ENCODE results near the gene FBLN2. TPM values are rescaled to one million over a fixed set of nuclear protein-coding genes. Genes with fewer than 3 reads are reported as not detected.
A peak's percentile ranks its signal among the peaks of the same experiment; 100 is the strongest.

Gene FBLN2
- total RNA-seq, 1 experiment from 2014 or later = 36.7 TPM

GRCh38 chr3:13657660-13658435 is 108.9 kb downstream of the FBLN2 start:
- Mint-ChIP-seq H3K4me3 (ENCODE audit: unreplicated experiment) (peak overlapping the region; percentile 32), H3K4me1 (ENCODE audit: low read depth, unreplicated experiment) (peaks cover 7% of the 10 kb centered on the region), H3K27ac (ENCODE audit: unreplicated experiment) (no peak overlapping the region), H3K9me3 (ENCODE audit: unreplicated experiment) (no peaks in the 10 kb centered on the region), H3K36me3 (ENCODE audit: insufficient read depth, unreplicated experiment) (no peaks in the 10 kb centered on the region), H3K27me3 (ENCODE audit: insufficient read depth, unreplicated experiment) (peaks cover 2% of the 10 kb centered on the region)
- Histone ChIP-seq H3K36me3 (ENCODE audit: control insufficient read depth, insufficient read depth, low read length) (no peaks in the 10 kb centered on the region), H3K9me3 (no peaks in the 10 kb centered on the region), H3K4me3 (ENCODE audit: low read depth, low read length) (peak overlapping the region; percentile 18), H3K27me3 (replicated peaks; ENCODE audit: control insufficient read depth, insufficient read depth, low read length) (no peaks in the 10 kb centered on the region), H3K4me1 (peaks cover 7% of the 10 kb centered on the region; the same call in 1 of the 2 replicates)
- no TSS peak for BruUV-seq (replicated peaks)
- ChIA-PET CTCF (interaction anchor here (0.6 to 4.5 kb wide), 23 partner anchors 9 to 566 kb away, joined by 3 to 73 read pairs (median 3); partner anchors contain the start of gene WNT7A), POLR2A (no interaction called here)
- peak; percentile 73 to 95 for TF ChIP-seq CTCF (IDR thresholded peaks at IDR 0.05; ENCODE audit: insufficient read depth in 1 of 2, low read depth in 1 of 2, low read length in 1 of 2, severe bottlenecking in 1 of 2, unreplicated experiment in 1 of 2)
- intact Hi-C loops (cut with micrococcal nuclease; ENCODE audit: unreplicated experiment) = loop anchor here (1.0 to 10.0 kb wide), 2 partner anchors 227 to 467 kb away; partner anchors contain the start of genes CHCHD4 and TMEM43
- DNase-seq = peak; percentile 57 to 75

- ChIA-PET POLR2A (no interaction called here), CTCF (interaction anchor here (0.6 to 4.5 kb wide), 8 partner anchors 10 to 233 kb away, joined by 3 to 73 read pairs (median 6); partner anchors contain the start of gene WNT7A)
- intact Hi-C loops (cut with micrococcal nuclease; ENCODE audit: unreplicated experiment) = loop anchor here (10.0 kb wide), 1 partner anchor 466 kb away; the partner anchor contains the start of genes CHCHD4 and TMEM43
- Mint-ChIP-seq H3K36me3 (ENCODE audit: insufficient read depth, unreplicated experiment) (no peaks in the 10 kb centered on the region), H3K9me3 (ENCODE audit: unreplicated experiment) (no peaks in the 10 kb centered on the region), H3K27ac (ENCODE audit: unreplicated experiment) (no peak overlapping the region), H3K4me1 (ENCODE audit: low read depth, unreplicated experiment) (peaks cover 7% of the 10 kb centered on the region), H3K4me3 (ENCODE audit: unreplicated experiment) (no peak overlapping the region), H3K27me3 (ENCODE audit: insufficient read depth, unreplicated experiment) (peaks cover 2% of the 10 kb centered on the region)
- no TSS peak for BruUV-seq (replicated peaks)
- Histone ChIP-seq H3K27me3 (replicated peaks; ENCODE audit: control insufficient read depth, insufficient read depth, low read length) (no peaks in the 10 kb centered on the region), H3K36me3 (ENCODE audit: control insufficient read depth, insufficient read depth, low read length) (no peaks in the 10 kb centered on the region), H3K4me1 (peaks cover 7% of the 10 kb centered on the region; the same call in 1 of the 2 replicates), H3K4me3 (ENCODE audit: low read depth, low read length) (no peak overlapping the region), H3K9me3 (no peaks in the 10 kb centered on the region)
- no peak for TF ChIP-seq CTCF (IDR thresholded peaks at IDR 0.05; ENCODE audit: insufficient read depth in 1 of 2, low read depth in 1 of 2, low read length in 1 of 2, severe bottlenecking in 1 of 2, unreplicated experiment in 1 of 2)
- DNase-seq = no peak
These were observed 109.8 kb downstream of the FBLN2 start for GRCh38 chr3:13658681-13659080.

GRCh38 chr3:13659221-13659969 is 110.5 kb downstream of the FBLN2 start:
- CTCF ChIA-PET = interaction anchor here (2.4 to 4.5 kb wide), 2 partner anchors 11 to 226 kb away, joined by 9 to 73 read pairs; no protein-coding TSS in a partner anchor
- no peak overlapping the region for H3K27ac Mint-ChIP-seq (ENCODE audit: unreplicated experiment)
- H3K27me3 Mint-ChIP-seq (ENCODE audit: insufficient read depth, unreplicated experiment) = peaks cover 2% of the 10 kb centered on the region
- H3K9me3 ChIP-seq = no peaks in the 10 kb centered on the region
- H3K4me3 Mint-ChIP-seq (ENCODE audit: unreplicated experiment) = no peak overlapping the region
- no peaks in the 10 kb centered on the region for H3K36me3 Mint-ChIP-seq (ENCODE audit: insufficient read depth, unreplicated experiment)
- no peak overlapping the region for H3K4me3 ChIP-seq (ENCODE audit: low read depth, low read length)
- POLR2A ChIA-PET = no interaction called here
- intact Hi-C loops (cut with micrococcal nuclease; ENCODE audit: unreplicated experiment) = loop anchor here (10.0 kb wide), 1 partner anchor 465 kb away; the partner anchor contains the start of genes CHCHD4 and TMEM43
- H3K4me1 ChIP-seq = peaks cover 7% of the 10 kb centered on the region; the same call in 1 of the 2 replicates
- H3K9me3 Mint-ChIP-seq (ENCODE audit: unreplicated experiment) = no peaks in the 10 kb centered on the region
- no TSS peak for BruUV-seq (replicated peaks)
- H3K4me1 Mint-ChIP-seq (ENCODE audit: low read depth, unreplicated experiment) = peaks cover 7% of the 10 kb centered on the region
- H3K36me3 ChIP-seq (ENCODE audit: control insufficient read depth, insufficient read depth, low read length) = no peaks in the 10 kb centered on the region
- H3K27me3 ChIP-seq (replicated peaks; ENCODE audit: control insufficient read depth, insufficient read depth, low read length) = no peaks in the 10 kb centered on the region
- no peak for DNase-seq
- TF ChIP-seq CTCF (IDR thresholded peaks at IDR 0.05; ENCODE audit: insufficient read depth in 1 of 2, low read depth in 1 of 2, low read length in 1 of 2, severe bottlenecking in 1 of 2, unreplicated experiment in 1 of 2) = no peak
